GM19324 (cell line): ENCODE results near the gene TSPAN31.
"Not testable (repeated sequence)": the region's sequence is repeated elsewhere in the genome, so short reads cannot be mapped to it uniquely, and the experiment has no call there.

Experiments used
- ATAC-seq: cut with Tn5 transposase; IDR thresholded peaks from one replicate; pipeline ENCODE4 v1.9.1; 2021; ENCODE audit warnings: mild to moderate bottlenecking, moderate library complexity; ENCODE audit not compliant: unreplicated experiment, low FRiP score

Gene TSPAN31

GRCh38 chr12:57721846-57722608 is 22.8 kb upstream of the TSPAN31 start:
- ATAC-seq, result not testable (repeated sequence)

DNA sequence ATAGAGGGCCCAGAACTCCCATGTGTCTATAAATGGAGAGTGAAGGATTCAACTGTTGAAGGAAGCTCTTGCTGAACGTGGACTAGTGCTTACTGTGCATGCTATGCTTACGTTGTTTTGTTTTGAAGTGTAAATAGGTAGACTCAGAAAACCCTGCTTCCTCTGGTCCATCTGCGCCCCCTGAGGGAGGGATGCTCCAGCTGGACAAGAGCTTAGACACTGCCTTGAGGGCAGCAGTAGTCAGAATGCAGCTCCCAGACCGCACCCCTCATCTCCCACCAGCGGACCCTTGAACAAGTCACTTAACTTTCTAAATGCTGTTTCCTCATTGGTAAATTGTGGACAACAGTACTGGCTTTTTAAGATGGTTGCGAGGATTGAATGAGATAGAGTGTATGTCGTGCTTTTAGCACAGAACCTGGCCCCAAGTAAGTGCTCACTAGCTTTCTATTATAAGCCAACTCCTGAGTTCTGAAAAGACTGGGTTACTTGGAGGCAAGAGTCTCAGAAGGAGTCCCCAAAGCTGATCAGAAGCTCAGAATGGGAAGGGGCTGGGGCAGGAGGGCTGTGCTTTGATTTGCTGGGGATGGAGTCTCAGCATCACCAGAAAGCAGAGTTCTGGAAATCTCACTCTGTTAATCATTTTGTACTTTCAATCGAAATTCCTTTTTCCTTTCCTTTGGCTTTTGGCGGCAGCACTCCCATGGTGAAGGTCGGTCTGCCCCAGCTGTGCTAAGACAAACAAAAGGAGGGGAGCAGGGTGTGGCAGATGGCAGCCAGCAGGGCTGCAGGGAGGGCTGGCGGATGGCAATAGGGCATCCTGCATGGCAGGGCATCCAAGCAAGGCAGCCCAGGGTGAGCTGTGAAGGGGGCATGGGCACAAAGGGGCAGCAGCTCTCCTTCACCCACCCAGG is 21.9 kb upstream of the TSPAN31 start:
- no peak for ATAC-seq

DNA sequence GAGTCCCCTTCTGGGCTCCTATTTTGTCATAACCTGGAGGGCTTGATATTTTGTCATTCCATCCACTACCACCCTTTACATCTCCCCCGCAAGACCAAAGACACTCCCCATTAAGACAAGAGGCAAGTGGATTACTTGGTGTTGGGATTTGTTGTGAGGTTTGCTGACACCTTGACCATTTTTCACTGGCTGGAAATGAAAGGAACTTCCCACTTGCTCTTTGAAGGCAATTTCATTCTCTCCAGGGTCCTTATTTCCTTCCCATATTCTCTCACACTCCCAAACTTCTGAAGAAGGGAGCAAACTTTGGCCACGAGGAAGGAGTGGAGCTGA is 21.2 kb upstream of the TSPAN31 start:
- ATAC-seq, result no peak

- ATAC-seq, result no peak
Observed at GRCh38 chr12:57724003-57724935, 20.6 kb upstream of the TSPAN31 start.

GRCh38 chr12:57724936-57725740 is 19.7 kb upstream of the TSPAN31 start:
- no peak for ATAC-seq

DNA sequence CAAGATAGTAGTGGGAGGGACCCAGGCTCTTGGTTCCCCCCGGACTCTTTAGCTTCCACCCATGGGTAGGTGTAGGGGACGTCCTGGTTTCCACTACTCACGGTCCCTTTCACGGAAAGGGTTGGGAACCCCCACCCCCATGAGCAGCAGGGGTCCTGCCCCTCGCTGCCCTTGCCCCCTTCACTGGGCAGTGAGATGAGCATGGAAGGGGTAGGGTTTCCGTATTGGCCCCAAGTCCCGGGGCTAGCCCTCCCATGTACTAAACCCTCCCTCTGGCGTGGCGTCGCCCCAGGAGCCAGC is 19.0 kb upstream of the TSPAN31 start:
- no peak for ATAC-seq

DNA sequence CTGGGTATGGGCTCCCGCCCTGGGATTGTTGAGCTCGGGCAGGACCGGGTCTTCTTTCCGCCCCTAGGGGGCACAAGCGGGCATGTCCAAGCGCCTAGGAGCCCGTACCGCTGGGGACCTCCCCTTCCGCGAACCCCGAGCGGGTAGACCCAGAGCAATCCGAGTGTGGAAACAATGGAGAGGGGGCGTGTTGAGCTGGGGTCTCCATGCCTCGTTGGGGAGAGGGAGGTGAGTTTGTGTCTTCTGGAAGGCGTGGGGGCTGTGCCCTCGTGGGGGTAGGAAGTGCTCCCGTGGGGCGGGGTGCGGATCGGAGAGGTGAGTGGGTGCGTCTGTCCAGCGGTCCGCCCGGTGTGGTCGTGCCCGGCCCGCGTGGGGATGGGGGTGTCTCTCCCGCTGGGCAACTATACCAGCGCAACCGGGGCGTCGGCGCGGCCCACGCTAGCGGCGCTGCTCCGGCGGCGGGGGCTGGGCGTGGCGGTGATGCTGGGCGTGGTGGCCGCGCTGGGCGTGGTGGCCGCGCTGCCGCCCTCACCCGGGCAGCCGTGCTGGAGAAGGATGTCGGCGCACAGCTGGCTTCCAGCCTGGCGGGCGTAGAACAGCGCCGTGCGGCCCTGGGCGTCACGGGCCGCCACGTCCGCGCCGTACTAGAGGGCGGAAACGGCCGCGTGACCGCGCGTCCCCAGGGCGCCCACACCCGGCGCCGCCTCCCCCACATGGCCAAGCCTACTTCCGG is 18.5 kb upstream of the TSPAN31 start:
- peak; percentile 57 for ATAC-seq

- ATAC-seq, result peak; percentile 8
Observed at GRCh38 chr12:57726884-57727757, 17.7 kb upstream of the TSPAN31 start.

- ATAC-seq, result no peak
Observed at GRCh38 chr12:57727758-57728395, 17.0 kb upstream of the TSPAN31 start.

GRCh38 chr12:57729321-57729844 is 15.5 kb upstream of the TSPAN31 start:
- ATAC-seq, result no peak

DNA sequence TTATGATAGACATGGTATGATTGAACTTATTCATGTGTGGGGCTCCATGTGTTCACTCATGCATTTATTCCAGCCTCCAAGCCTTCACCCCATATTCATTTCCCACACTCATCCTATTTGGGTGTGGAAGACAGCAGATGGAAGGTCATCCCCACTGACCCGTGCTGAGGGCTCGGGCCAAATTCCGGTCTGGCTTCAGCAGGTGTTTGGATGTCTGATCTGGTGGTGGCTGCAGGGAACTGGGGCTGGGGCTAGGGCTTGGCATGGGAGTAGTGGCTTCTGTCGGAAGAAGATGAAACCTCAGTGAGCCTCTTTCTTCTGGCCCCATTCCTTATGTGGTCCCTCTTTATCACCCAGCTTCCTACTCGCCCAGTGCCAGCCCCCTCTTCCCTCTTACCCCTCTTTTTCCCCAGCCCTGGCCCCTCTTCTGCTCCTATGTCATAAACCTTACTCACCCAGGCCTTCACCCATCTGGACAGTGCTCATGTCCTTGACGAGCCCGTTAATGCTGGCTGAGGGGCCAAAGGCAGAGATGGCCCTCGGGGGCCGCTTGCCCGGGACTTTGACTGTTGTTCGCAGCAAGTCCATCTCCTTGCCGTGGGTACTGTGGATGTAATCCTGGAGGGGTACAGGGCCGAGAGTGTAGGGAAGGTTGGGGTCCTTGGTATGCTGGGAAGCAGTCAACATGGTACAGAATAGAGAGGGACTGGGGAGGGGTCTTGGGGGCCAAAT is 14.3 kb upstream of the TSPAN31 start:
- no peak for ATAC-seq

GRCh38 chr12:57731411-57732080 is 13.3 kb upstream of the TSPAN31 start:
- no peak for ATAC-seq

- ATAC-seq, result no peak
Observed at GRCh38 chr12:57732270-57732669, 12.6 kb upstream of the TSPAN31 start.

DNA sequence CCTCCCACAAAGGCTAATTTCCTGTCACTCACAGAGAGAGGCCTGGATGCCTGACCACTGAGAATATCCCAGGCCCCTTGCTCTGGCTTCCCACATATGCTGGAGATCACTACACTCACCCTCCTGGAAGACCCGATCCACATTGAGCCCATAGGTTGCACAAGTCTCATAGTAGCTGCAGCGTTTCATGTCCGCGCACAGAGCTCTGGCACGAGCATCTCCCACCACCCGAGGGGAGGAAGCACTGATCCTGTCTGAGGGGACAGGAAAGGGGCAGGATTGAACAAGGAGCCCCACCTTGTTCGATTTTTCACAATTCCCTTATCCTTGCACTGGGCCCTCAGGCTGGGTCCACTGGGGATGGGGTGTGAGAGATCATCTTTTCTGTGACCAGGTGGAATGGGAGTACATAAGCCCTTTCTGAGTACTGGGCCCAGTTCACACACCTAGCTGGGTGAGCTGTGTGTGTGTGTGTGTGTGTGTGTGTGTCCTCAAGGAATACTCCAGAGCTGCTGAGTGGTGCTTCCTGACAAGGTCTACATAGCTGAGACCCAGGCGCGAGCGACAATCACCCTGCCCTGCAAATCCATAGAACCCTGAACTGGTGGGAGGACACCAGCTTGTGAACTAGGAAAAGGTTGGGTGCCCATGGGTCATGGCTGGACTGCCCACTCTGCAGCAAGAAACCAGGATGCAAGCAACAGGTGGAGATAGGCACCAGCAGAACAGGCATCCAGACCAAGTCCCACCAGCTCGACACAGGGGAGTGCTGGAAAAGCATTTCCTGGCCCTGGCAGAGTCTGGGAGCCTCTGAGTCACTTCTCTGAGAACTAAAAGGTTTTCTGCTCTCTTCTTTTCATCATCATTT is 11.9 kb upstream of the TSPAN31 start:
- no peak for ATAC-seq

- no peak for ATAC-seq
Observed at GRCh38 chr12:57733928-57734327, 10.9 kb upstream of the TSPAN31 start.

DNA sequence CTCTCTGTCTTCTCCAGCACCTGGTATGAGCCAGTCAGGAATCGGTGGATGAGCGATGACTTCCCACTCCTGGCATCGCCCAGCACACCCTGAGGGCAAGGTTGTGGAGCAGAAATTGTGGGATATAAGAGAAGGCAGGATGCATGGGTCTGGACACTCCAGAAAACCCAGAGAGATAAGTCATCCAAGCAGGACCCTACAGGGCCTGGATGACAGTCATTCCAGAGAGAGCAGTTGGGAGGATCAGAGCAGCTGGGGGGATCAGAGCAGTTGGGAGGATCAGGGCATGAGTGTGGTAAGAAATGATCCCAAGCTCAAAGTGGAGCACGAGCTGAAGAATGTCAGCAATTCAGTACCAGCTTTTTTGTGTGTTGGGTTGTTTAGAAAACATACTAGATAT is 10.2 kb upstream of the TSPAN31 start:
- no peak for ATAC-seq
